GM23338 (cell line): ENCODE data around the gene CFAP100.

Source experiments
- CREB1 ChIP-seq: fragments of 250-450 bp; sonication (Bioruptor Pico); IDR thresholded peaks from 2 replicates; pipeline ENCODE4 v1.5.0; 2020; ENCODE audit warnings: low read depth, mild to moderate bottlenecking, moderate library complexity
- EZH2 ChIP-seq: fragments of 200-600 bp; sonication (generic); IDR thresholded peaks from one replicate; pipeline ENCODE4 v1.8.0; 2017; ENCODE audit warnings: antibody characterized with exemption, mild to moderate bottlenecking, low read depth; ENCODE audit not compliant: unreplicated experiment
- EZH2phosphoT487 ChIP-seq: fragments of 200-600 bp; sonication (generic); IDR thresholded peaks from one replicate; pipeline ENCODE4 v1.8.1; 2018; ENCODE audit warnings: antibody characterized with exemption; ENCODE audit not compliant: unreplicated experiment
- JUNB ChIP-seq: IDR thresholded peaks from one replicate; pipeline ENCODE4 v1.6.1; 2016; ENCODE audit warnings: antibody characterized with exemption; ENCODE audit not compliant: unreplicated experiment
- POLR2AphosphoS5 ChIP-seq: IDR thresholded peaks from 2 replicates; pipeline ENCODE4 v1.6.1; 2016; ENCODE audit warnings: antibody characterized with exemption, low read depth
- STAT1 ChIP-seq: IDR thresholded peaks from one replicate; pipeline ENCODE4 v1.6.1; 2016; ENCODE audit warnings: antibody characterized with exemption; ENCODE audit not compliant: unreplicated experiment
- ZNF114 ChIP-seq: fragments of 250-450 bp; sonication (Bioruptor Pico); IDR thresholded peaks from 2 replicates; pipeline ENCODE4 v1.5.0; 2020; ENCODE audit warnings: mild to moderate bottlenecking, moderate library complexity
- TF ChIP-seq, protein P1 (sequence below), 2 experiments: fragments of 200-600 bp in 1 of 2; sonication (generic) in 1 of 2; conservative IDR thresholded peaks; 2 replicates each; pipeline versions ENCODE4 v1.5.1 to v1.6.1; 2016 to 2017; ENCODE audit warnings: antibody characterized with exemption in 2 of 2, low read depth in 2 of 2, mild to moderate bottlenecking in 2 of 2, moderate library complexity in 1 of 2
- TF ChIP-seq, protein P2 (sequence below): IDR thresholded peaks from one replicate; pipeline ENCODE4 v1.6.1; 2018; ENCODE audit warnings: antibody characterized with exemption; ENCODE audit not compliant: unreplicated experiment
- TF ChIP-seq, protein P3 (sequence below): fragments of 250-450 bp; sonication (Bioruptor Pico); IDR thresholded peaks from 2 replicates; pipeline ENCODE4 v1.5.0; 2020; ENCODE audit warnings: mild to moderate bottlenecking, moderate library complexity
- TF ChIP-seq, protein P4 (sequence below): IDR thresholded peaks from 2 replicates; pipeline ENCODE4 v1.6.1; 2016; ENCODE audit warnings: antibody characterized with exemption

DNA sequence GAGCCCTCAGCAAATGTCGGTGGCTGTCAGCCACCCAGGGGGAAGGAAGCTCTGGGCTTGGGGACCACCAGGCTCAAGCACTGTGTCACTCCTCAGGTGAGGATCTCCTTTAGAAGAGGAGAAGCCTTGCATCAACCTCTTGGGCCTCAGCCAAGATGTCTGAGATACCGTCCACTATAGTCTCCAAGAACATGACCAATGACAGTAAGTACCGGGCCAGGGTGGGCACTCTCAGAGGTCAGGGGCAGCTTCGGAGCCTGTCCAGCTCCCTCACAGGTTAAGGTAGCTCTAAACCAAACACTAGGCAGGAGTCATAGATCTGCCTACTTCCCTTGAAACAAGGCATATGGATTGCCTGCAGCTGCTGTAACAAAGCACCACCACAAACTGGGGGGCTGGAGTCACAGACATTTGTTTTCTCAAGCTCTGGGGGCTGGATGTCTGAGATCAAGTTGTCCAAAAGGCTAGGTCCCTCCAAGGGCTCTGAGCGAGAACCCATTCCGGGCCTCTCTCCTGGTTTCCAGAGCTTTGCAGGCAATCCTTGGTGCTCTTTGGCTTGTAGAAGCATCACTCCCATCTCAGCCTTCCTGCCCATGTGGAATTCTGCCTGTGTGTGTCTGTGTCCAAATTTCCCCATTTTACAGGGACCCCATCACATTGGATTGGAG lies 1.3 kb downstream of the CFAP100 start:
- TF ChIP-seq, protein P1, sequence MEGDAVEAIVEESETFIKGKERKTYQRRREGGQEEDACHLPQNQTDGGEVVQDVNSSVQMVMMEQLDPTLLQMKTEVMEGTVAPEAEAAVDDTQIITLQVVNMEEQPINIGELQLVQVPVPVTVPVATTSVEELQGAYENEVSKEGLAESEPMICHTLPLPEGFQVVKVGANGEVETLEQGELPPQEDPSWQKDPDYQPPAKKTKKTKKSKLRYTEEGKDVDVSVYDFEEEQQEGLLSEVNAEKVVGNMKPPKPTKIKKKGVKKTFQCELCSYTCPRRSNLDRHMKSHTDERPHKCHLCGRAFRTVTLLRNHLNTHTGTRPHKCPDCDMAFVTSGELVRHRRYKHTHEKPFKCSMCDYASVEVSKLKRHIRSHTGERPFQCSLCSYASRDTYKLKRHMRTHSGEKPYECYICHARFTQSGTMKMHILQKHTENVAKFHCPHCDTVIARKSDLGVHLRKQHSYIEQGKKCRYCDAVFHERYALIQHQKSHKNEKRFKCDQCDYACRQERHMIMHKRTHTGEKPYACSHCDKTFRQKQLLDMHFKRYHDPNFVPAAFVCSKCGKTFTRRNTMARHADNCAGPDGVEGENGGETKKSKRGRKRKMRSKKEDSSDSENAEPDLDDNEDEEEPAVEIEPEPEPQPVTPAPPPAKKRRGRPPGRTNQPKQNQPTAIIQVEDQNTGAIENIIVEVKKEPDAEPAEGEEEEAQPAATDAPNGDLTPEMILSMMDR (conservative IDR thresholded peaks at IDR 0.05; ENCODE audit: low read depth in 2 of 2): no peak
- TF ChIP-seq POLR2AphosphoS5: no peak
- TF ChIP-seq, protein P2, sequence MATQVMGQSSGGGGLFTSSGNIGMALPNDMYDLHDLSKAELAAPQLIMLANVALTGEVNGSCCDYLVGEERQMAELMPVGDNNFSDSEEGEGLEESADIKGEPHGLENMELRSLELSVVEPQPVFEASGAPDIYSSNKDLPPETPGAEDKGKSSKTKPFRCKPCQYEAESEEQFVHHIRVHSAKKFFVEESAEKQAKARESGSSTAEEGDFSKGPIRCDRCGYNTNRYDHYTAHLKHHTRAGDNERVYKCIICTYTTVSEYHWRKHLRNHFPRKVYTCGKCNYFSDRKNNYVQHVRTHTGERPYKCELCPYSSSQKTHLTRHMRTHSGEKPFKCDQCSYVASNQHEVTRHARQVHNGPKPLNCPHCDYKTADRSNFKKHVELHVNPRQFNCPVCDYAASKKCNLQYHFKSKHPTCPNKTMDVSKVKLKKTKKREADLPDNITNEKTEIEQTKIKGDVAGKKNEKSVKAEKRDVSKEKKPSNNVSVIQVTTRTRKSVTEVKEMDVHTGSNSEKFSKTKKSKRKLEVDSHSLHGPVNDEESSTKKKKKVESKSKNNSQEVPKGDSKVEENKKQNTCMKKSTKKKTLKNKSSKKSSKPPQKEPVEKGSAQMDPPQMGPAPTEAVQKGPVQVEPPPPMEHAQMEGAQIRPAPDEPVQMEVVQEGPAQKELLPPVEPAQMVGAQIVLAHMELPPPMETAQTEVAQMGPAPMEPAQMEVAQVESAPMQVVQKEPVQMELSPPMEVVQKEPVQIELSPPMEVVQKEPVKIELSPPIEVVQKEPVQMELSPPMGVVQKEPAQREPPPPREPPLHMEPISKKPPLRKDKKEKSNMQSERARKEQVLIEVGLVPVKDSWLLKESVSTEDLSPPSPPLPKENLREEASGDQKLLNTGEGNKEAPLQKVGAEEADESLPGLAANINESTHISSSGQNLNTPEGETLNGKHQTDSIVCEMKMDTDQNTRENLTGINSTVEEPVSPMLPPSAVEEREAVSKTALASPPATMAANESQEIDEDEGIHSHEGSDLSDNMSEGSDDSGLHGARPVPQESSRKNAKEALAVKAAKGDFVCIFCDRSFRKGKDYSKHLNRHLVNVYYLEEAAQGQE: no peak
- TF ChIP-seq EZH2phosphoT487: no peak
- no peak for TF ChIP-seq EZH2
- TF ChIP-seq CREB1 (CRISPR knock-in tag): no peak
- TF ChIP-seq, protein P3, sequence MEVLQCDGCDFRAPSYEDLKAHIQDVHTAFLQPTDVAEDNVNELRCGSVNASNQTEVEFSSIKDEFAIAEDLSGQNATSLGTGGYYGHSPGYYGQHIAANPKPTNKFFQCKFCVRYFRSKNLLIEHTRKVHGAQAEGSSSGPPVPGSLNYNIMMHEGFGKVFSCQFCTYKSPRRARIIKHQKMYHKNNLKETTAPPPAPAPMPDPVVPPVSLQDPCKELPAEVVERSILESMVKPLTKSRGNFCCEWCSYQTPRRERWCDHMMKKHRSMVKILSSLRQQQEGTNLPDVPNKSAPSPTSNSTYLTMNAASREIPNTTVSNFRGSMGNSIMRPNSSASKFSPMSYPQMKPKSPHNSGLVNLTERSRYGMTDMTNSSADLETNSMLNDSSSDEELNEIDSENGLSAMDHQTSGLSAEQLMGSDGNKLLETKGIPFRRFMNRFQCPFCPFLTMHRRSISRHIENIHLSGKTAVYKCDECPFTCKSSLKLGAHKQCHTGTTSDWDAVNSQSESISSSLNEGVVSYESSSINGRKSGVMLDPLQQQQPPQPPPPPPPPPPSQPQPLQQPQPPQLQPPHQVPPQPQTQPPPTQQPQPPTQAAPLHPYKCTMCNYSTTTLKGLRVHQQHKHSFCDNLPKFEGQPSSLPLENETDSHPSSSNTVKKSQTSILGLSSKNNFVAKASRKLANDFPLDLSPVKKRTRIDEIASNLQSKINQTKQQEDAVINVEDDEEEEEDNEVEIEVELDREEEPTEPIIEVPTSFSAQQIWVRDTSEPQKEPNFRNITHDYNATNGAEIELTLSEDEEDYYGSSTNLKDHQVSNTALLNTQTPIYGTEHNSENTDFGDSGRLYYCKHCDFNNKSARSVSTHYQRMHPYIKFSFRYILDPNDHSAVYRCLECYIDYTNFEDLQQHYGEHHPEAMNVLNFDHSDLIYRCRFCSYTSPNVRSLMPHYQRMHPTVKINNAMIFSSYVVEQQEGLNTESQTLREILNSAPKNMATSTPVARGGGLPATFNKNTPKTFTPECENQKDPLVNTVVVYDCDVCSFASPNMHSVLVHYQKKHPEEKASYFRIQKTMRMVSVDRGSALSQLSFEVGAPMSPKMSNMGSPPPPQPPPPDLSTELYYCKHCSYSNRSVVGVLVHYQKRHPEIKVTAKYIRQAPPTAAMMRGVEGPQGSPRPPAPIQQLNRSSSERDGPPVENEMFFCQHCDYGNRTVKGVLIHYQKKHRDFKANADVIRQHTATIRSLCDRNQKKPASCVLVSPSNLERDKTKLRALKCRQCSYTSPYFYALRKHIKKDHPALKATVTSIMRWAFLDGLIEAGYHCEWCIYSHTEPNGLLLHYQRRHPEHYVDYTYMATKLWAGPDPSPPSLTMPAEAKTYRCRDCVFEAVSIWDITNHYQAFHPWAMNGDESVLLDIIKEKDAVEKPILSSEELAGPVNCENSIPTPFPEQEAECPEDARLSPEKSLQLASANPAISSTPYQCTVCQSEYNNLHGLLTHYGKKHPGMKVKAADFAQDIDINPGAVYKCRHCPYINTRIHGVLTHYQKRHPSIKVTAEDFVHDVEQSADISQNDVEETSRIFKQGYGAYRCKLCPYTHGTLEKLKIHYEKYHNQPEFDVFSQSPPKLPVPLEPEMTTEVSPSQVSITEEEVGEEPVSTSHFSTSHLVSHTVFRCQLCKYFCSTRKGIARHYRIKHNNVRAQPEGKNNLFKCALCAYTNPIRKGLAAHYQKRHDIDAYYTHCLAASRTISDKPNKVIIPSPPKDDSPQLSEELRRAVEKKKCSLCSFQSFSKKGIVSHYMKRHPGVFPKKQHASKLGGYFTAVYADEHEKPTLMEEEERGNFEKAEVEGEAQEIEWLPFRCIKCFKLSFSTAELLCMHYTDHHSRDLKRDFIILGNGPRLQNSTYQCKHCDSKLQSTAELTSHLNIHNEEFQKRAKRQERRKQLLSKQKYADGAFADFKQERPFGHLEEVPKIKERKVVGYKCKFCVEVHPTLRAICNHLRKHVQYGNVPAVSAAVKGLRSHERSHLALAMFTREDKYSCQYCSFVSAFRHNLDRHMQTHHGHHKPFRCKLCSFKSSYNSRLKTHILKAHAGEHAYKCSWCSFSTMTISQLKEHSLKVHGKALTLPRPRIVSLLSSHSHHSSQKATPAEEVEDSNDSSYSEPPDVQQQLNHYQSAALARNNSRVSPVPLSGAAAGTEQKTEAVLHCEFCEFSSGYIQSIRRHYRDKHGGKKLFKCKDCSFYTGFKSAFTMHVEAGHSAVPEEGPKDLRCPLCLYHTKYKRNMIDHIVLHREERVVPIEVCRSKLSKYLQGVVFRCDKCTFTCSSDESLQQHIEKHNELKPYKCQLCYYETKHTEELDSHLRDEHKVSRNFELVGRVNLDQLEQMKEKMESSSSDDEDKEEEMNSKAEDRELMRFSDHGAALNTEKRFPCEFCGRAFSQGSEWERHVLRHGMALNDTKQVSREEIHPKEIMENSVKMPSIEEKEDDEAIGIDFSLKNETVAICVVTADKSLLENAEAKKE (CRISPR knock-in tag): no peak
- TF ChIP-seq, protein P4, sequence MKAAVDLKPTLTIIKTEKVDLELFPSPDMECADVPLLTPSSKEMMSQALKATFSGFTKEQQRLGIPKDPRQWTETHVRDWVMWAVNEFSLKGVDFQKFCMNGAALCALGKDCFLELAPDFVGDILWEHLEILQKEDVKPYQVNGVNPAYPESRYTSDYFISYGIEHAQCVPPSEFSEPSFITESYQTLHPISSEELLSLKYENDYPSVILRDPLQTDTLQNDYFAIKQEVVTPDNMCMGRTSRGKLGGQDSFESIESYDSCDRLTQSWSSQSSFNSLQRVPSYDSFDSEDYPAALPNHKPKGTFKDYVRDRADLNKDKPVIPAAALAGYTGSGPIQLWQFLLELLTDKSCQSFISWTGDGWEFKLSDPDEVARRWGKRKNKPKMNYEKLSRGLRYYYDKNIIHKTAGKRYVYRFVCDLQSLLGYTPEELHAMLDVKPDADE: no peak
- no peak for TF ChIP-seq ZNF114 (CRISPR knock-in tag)
- no peak for TF ChIP-seq STAT1
- no peak for TF ChIP-seq JUNB
